VCaP (cell line): ENCODE results near the gene SFXN2.

Source experiments
- H3K27ac ChIP-seq: fragments of 450-650 bp; 2 replicates; pipeline ENCODE4 v1.5.1; 2017
- CTCF ChIP-seq: fragments of 450-650 bp; conservative IDR thresholded peaks from 2 replicates; pipeline ENCODE4 v1.5.1; 2017; ENCODE audit warnings: mild to moderate bottlenecking, moderate library complexity

Gene SFXN2

GRCh38 chr10:102670871-102671434 is 43.5 kb upstream of the SFXN2 start:
- H3K27ac ChIP-seq: no peak overlapping the region
- no peak for TF ChIP-seq CTCF

GRCh38 chr10:102673236-102673818 is 41.1 kb upstream of the SFXN2 start:
- TF ChIP-seq CTCF: no peak
- no peak overlapping the region for H3K27ac ChIP-seq

GRCh38 chr10:102673819-102674511 is 40.5 kb upstream of the SFXN2 start:
- H3K27ac ChIP-seq: no peak overlapping the region

GRCh38 chr10:102674566-102674965 is 39.9 kb upstream of the SFXN2 start:
- TF ChIP-seq CTCF: no peak
- H3K27ac ChIP-seq: no peak overlapping the region

More at GRCh38 chr10:102673819-102674511, 40.5 kb upstream of the SFXN2 start:
- TF ChIP-seq CTCF: no peak

- no peak overlapping the region for H3K27ac ChIP-seq
- TF ChIP-seq CTCF: no peak
These were observed 39.3 kb upstream of the SFXN2 start for GRCh38 chr10:102675011-102675665.

- H3K27ac ChIP-seq: no peak overlapping the region
- TF ChIP-seq CTCF: no peak
These were observed 38.5 kb upstream of the SFXN2 start for GRCh38 chr10:102675666-102676533.
